Neural cell (in vitro differentiated cells): Measurements from ENCODE around the gene PDE6C. TPM values are rescaled to one million over a fixed set of nuclear protein-coding genes. Genes with fewer than 3 reads are reported as not detected.

Experiments used
- H2AFZ ChIP-seq: fragments of 200-600, 300-800 bp; sonication (generic), shearing (Covaris generic); 2 replicates; pipeline ENCODE4 v1.6.0; 2014; ENCODE audit warnings: low read depth, mild to moderate bottlenecking, antibody characterized with exemption, low read length, moderate library complexity
- H3F3A ChIP-seq: fragments of 200-600 bp; shearing (Covaris generic); 2 replicates; pipeline ENCODE4 v1.6.1; 2016; ENCODE audit warnings: mild to moderate bottlenecking, moderate library complexity, mixed read lengths, antibody characterized with exemption, low read length; ENCODE audit not compliant: insufficient read depth, poor library complexity, severe bottlenecking
- H3K27ac ChIP-seq: fragments of 200-600, 300-800 bp; sonication (generic), shearing (Covaris generic); 2 replicates; pipeline ENCODE4 v1.5.1; 2014; ENCODE audit warnings: mild to moderate bottlenecking, low read length, moderate library complexity
- H3K27me3 ChIP-seq: fragments of 300-800, 200-600 bp; sonication (generic), shearing (Covaris generic); 2 replicates; pipeline ENCODE4 v1.6.0; 2014; ENCODE audit warnings: mild to moderate bottlenecking, low read depth, low read length, moderate library complexity; ENCODE audit not compliant: insufficient read depth
- H3K36me3 ChIP-seq: fragments of 300-800, 200-600 bp; sonication (generic), shearing (Covaris generic); 2 replicates; pipeline ENCODE4 v1.5.1; 2014; ENCODE audit warnings: mild to moderate bottlenecking, antibody characterized with exemption, low read length, moderate library complexity; ENCODE audit not compliant: insufficient read depth
- H3K4me2 ChIP-seq: fragments of 300-800, 200-600 bp; sonication (generic), shearing (Covaris generic); 2 replicates; pipeline ENCODE4 v1.6.0; 2014; ENCODE audit warnings: mild to moderate bottlenecking, low read length
- H3K4me3 ChIP-seq: fragments of 300-800, 200-600 bp; sonication (generic), shearing (Covaris generic); 2 replicates; pipeline ENCODE4 v1.5.1; 2014; ENCODE audit warnings: mild to moderate bottlenecking, low read length, moderate library complexity
- H3K79me2 ChIP-seq: fragments of 200-600 bp; shearing (Covaris generic); replicated peaks from 2 replicates; pipeline ENCODE4 v1.6.0; 2014; ENCODE audit warnings: mild to moderate bottlenecking, low read length, moderate library complexity; ENCODE audit not compliant: insufficient read depth
- H3K9ac ChIP-seq: fragments of 300-800, 200-600 bp; sonication (generic), shearing (Covaris generic); 2 replicates; pipeline ENCODE4 v1.6.1; 2016; ENCODE audit warnings: mild to moderate bottlenecking, low read length, mixed read lengths
- H3K9me2 ChIP-seq: fragments of 200-600 bp; shearing (Covaris generic); 2 replicates; pipeline ENCODE4 v1.6.1; 2016; ENCODE audit warnings: mild to moderate bottlenecking, low read length, mixed read lengths; ENCODE audit not compliant: insufficient read depth
- H3K9me3 ChIP-seq: fragments of 200-600, 300-800 bp; sonication (generic), shearing (Covaris generic); 2 replicates; pipeline ENCODE4 v1.6.1; 2016; ENCODE audit warnings: mild to moderate bottlenecking, mixed run types, low read length, moderate library complexity, mixed read lengths
- H4K20me1 ChIP-seq: fragments of 200-600 bp; shearing (Covaris generic); 2 replicates; pipeline ENCODE4 v1.6.1; 2016; ENCODE audit warnings: mild to moderate bottlenecking, mixed run types; ENCODE audit not compliant: insufficient read depth
- CTCF ChIP-seq: fragments of 450-650 bp; IDR thresholded peaks from 2 replicates; pipeline ENCODE4 v1.5.1; 2014; ENCODE audit warnings: antibody characterized with exemption, mild to moderate bottlenecking, moderate library complexity; ENCODE audit not compliant: poor library complexity, severe bottlenecking
- EP300 ChIP-seq: fragments of 450-650 bp; conservative IDR thresholded peaks from 2 replicates; pipeline ENCODE4 v1.6.1; 2014; ENCODE audit warnings: antibody characterized with exemption, mild to moderate bottlenecking, moderate library complexity; ENCODE audit not compliant: poor library complexity, severe bottlenecking
- EZH2 ChIP-seq: fragments of 200-600, 300-800 bp; shearing (Covaris generic), sonication (generic); IDR thresholded peaks from 2 replicates; pipeline ENCODE4 v1.6.1; 2014; ENCODE audit warnings: antibody characterized with exemption, low read length, borderline replicate concordance, mild to moderate bottlenecking; ENCODE audit not compliant: insufficient read depth, poor library complexity, severe bottlenecking
- MXI1 ChIP-seq: fragments of 450-650 bp; conservative IDR thresholded peaks from 2 replicates; pipeline ENCODE4 v1.6.1; 2014; ENCODE audit warnings: antibody characterized with exemption, mild to moderate bottlenecking; ENCODE audit not compliant: poor library complexity, severe bottlenecking
- POLR2AphosphoS5 ChIP-seq: IDR thresholded peaks from 2 replicates; pipeline ENCODE4 v1.6.1; 2012
- RAD21 ChIP-seq: fragments of 450-650 bp; conservative IDR thresholded peaks from 2 replicates; pipeline ENCODE4 v1.6.1; 2014; ENCODE audit warnings: antibody characterized with exemption, mild to moderate bottlenecking, moderate library complexity
- SMC3 ChIP-seq: fragments of 450-650 bp; conservative IDR thresholded peaks from 2 replicates; pipeline ENCODE4 v1.6.1; 2014; ENCODE audit warnings: antibody characterized with exemption, mild to moderate bottlenecking, moderate library complexity; ENCODE audit not compliant: poor library complexity
- TAF1 ChIP-seq: IDR thresholded peaks from 2 replicates; pipeline ENCODE4 v1.6.1; 2012; ENCODE audit warnings: low read depth
- polyA plus RNA-seq: library from polyadenylated mRNA; depleted of rRNA; stranded (reverse); fragments of >200 nt; gene quantifications from 2 replicates; pipeline ENCODE4 v1.2.3, GENCODE V29; 2014
- TF ChIP-seq, protein P1 (sequence below): IDR thresholded peaks from 2 replicates; pipeline ENCODE4 v1.6.1; 2012; ENCODE audit warnings: borderline replicate concordance

Gene PDE6C
- polyA plus RNA-seq, 1 donor from 2014 or later, result not detected

DNA sequence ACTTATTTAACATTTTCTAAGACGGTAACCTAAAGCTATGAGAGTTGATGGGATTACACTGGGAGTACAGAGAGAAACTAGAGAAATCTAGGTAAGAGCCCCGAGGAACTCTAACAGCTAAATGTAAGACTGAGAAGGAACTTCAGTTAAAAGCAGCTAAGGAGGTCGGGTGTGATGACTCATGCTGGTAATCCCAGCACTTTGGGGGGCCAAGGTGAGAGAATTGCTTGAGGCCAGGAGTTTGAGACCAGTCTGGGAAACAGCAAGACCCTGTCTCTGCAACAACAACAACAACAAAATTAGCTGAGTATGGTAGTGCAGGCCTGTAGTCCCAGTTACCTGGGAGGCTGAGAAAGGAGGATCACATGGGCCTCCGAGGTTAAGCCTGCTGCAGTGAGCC, 66.0 kb downstream of the PDE6C start:
- Histone ChIP-seq H3K36me3 (no peaks in the 10 kb centered on the region), H3K27me3 (no peaks in the 10 kb centered on the region), H4K20me1 (no peaks in the 10 kb centered on the region), H3K9me2 (no peaks in the 10 kb centered on the region), H3K4me2 (no peak overlapping the region), H3K4me3 (no peak overlapping the region), H3F3A (no peaks in the 10 kb centered on the region), H3K79me2 (no peaks in the 10 kb centered on the region), H3K9ac (peak overlapping the region; percentile 11), H3K9me3 (no peaks in the 10 kb centered on the region), H3K27ac (peak overlapping the region; percentile 73), H2AFZ (no peak overlapping the region)
- TF ChIP-seq RAD21 (no peak), POLR2AphosphoS5 (no peak), SMC3 (no peak), TAF1 (no peak), EP300 (no peak), CTCF (no peak), MXI1 (no peak), EZH2 (no peak)
- TF ChIP-seq, protein P1, sequence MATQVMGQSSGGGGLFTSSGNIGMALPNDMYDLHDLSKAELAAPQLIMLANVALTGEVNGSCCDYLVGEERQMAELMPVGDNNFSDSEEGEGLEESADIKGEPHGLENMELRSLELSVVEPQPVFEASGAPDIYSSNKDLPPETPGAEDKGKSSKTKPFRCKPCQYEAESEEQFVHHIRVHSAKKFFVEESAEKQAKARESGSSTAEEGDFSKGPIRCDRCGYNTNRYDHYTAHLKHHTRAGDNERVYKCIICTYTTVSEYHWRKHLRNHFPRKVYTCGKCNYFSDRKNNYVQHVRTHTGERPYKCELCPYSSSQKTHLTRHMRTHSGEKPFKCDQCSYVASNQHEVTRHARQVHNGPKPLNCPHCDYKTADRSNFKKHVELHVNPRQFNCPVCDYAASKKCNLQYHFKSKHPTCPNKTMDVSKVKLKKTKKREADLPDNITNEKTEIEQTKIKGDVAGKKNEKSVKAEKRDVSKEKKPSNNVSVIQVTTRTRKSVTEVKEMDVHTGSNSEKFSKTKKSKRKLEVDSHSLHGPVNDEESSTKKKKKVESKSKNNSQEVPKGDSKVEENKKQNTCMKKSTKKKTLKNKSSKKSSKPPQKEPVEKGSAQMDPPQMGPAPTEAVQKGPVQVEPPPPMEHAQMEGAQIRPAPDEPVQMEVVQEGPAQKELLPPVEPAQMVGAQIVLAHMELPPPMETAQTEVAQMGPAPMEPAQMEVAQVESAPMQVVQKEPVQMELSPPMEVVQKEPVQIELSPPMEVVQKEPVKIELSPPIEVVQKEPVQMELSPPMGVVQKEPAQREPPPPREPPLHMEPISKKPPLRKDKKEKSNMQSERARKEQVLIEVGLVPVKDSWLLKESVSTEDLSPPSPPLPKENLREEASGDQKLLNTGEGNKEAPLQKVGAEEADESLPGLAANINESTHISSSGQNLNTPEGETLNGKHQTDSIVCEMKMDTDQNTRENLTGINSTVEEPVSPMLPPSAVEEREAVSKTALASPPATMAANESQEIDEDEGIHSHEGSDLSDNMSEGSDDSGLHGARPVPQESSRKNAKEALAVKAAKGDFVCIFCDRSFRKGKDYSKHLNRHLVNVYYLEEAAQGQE, result no peak

GRCh38 chr10:93678805-93679587, 66.7 kb downstream of the PDE6C start:
- no peaks in the 10 kb centered on the region for H4K20me1 ChIP-seq
- H3K79me2 ChIP-seq, result no peaks in the 10 kb centered on the region
- H3K9me3 ChIP-seq, result no peaks in the 10 kb centered on the region
- peak overlapping the region; percentile 73 for H3K27ac ChIP-seq
- H3K9ac ChIP-seq, result peak overlapping the region; percentile 11
- no peaks in the 10 kb centered on the region for H3K36me3 ChIP-seq
- peak overlapping the region; percentile 11 for H3K4me3 ChIP-seq
- no peaks in the 10 kb centered on the region for H3K9me2 ChIP-seq
- TF ChIP-seq, protein P1, result peak; percentile 57
- TF ChIP-seq EP300, result peak; percentile 36
- no peak for TF ChIP-seq POLR2AphosphoS5
- H3K27me3 ChIP-seq, result no peaks in the 10 kb centered on the region
- no peak overlapping the region for H2AFZ ChIP-seq
- peak overlapping the region; percentile 35 for H3K4me2 ChIP-seq
- H3F3A ChIP-seq, result no peaks in the 10 kb centered on the region
